NCI-H1436 (cell line): Measurements from ENCODE around the gene SPIRE2.
"Not testable (repeated sequence)": the region's sequence is repeated elsewhere in the genome, so short reads cannot be mapped to it uniquely, and the experiment has no call there.

Experiments
- DNase-seq: peaks from one replicate; lab custom pipeline; 2025; lab: John Stamatoyannopoulos, UW

Gene SPIRE2

DNA sequence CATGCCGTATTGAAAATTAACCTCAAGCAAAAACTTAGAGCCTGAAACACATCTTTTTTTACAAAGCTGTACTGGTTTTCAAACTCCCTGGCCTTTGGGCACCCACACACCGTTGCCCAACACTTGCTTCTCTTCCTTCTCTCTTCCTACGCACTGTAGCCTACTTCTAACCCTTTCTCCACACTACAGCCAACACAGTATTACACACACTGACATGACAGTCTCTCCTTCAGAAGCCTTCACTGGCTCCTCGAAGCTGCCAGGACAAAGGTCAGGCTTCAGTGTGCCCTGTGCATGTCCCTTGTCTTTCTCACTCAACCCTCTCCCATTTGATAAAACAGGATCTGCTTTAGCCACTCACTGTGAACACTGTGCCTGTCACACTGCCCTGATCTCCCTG lies 19.8 kb upstream of the SPIRE2 start:
- no peak for DNase-seq

- DNase-seq: no peak
Observed at GRCh38 chr16:89811321-89811720, 17.0 kb upstream of the SPIRE2 start.

DNA sequence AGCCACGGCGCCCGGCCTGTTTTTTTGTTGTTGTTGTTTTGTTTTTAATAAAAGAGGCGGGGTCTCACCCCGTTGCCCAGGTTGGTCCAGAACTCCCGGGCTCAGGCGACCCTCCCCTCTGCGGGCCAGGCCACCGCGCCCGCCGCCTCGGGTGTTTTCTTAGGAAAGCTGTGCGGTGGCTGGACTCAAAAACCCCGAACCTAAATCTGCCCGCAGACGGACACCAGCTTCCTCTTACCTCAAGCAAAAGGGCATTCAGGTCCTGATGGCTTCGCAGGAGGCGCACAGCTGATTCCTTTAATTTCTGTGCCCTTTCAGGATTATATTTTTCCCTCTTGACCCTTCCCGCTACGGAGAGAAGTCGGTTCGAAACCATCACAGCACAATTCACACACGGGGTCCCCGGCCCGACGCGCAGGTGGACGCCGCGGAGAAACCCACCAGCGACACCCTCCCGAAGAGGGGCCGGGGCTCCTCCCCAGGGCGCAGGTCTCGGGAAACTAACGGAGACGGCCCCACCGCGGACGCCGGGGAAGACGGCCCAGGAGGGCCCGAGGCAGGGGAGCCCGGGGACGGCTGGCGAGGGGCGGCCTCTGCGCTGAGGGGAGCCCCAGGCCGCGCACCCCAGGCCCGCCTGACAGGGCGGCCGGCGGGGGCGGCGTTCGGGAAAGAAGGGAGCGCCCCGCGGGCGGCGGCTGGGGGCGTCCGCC lies 12.5 kb upstream of the SPIRE2 start:
- DNase-seq: no peak

DNA sequence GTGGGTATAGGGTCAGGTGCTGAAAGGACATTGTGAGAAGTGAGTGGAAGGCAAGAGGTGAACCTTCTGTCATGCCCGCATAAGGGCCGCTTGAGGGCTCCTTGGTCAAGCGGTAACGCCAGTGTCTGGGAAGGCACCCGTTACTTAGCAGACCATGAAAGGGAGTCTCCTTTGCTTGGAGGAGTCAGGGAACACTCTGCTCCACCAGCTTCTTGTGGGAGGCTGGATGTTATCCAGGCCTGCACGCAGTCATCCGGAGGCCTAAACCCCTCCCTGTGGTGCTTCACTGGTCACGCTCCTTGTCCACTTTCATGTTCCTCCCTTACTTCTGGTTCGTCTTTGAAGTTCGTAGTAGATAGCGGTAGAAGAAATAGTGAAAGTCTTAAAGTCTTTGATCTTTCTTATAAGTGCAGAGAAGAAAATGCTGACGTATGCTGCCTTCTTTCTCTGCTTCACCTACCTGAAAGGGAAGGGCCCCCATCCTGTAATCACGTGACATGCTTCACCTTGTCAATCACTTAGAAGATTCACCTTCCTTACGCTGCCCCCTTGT lies 9.3 kb upstream of the SPIRE2 start:
- DNase-seq: not testable (repeated sequence)

GRCh38 chr16:89819448-89819847 lies 8.8 kb upstream of the SPIRE2 start:
- not testable (repeated sequence) for DNase-seq

- DNase-seq: no peak
Observed at GRCh38 chr16:89821438-89822187, 6.7 kb upstream of the SPIRE2 start.

DNA sequence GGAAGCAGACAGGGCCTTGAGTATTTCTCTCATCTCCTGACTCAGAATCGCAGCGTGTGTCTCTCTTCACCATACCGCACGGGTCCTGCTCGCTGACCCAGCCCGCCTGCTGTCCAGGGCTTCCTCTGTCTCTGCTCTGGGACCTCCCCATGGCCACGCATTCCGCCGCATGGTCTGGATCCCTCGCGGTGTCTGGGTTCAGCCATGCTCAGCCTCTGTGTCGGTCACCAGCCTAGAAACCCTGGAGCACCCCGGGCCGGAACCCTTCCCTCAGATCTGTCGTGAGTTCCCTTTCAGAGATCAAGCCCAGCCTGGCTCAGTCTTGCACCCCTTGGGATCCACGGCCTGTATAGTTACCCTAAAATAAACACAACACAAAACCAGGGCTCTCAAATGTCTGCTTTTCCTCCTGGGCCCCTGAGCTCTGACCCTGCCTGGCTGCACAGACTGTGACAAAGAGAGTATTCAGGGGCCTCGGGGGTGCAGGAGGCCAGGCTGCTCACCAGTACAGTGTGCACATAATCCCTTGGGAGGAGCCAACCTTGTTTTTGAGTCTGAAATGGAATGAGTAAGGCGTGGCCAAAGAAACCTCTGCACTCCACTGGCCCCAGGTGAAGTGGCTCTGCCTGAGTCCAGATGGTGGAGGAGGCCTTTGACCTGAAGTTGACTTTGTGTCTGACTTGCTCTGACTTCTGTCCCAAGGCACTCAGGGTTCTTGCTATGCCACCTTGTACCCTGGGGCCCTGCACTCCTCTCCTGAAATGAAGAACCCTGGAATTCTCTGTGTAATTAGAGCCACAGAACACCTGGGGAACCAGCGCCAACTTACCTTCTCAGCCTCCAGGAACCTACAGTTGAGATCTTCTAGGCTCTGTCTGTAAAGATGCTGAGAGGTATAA lies 5.8 kb upstream of the SPIRE2 start:
- peak; percentile 9 for DNase-seq

DNA sequence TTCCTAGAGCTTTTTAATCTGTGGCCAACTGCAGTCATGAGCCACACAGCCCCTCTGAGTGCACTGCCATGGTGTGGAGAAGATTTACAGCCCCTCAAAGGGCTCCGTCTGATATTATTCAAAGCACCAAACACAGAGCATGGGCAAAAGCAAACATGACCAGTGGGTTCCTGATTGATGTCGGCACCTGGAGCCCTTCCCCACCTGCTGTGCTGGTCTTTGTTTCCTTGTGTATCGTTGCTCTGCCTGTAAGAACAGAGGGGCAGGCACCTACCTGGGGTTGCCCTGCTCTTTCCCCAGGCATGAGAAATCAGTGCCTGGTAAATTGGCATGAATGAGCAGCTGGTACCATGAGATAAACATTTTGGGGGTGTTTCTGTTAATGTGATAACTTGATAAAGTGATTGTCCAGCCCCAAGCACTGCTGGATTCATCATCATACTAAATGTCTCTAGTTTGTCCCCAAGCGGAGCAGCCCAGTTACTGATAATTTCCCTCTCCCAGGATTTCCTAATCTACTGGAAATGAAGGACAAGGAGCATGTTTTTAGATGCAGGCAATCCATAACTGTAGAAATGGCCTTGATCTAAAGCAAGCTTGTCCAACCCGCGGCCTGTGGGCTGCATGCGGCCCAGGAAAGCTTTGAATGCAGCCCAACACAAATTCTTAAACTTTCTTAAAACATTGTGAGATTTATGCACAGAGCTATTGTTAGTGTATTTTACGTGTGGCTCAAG lies 5.0 kb upstream of the SPIRE2 start:
- no peak for DNase-seq

DNA sequence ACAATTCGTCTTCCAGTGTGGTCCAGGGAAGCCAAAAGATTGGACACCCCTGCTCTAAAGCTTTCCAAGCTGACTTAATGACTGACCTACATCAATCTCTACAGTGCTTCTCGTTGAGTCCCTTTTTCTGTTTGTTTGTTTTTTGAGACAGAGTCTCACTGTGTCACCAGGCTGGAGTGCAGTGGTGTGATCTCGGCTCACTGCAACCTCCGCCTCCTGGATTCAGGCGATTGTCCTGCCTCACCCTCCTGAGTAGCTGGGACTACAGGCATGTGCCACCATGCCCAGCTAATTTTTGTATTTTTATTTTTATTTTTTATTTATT lies 4.5 kb upstream of the SPIRE2 start:
- DNase-seq: not testable (repeated sequence)

- no peak for DNase-seq
Observed at GRCh38 chr16:89826531-89827382, 1.5 kb upstream of the SPIRE2 start.

GRCh38 chr16:89827383-89828198 lies 684 bp upstream of the SPIRE2 start:
- no peak for DNase-seq

DNA sequence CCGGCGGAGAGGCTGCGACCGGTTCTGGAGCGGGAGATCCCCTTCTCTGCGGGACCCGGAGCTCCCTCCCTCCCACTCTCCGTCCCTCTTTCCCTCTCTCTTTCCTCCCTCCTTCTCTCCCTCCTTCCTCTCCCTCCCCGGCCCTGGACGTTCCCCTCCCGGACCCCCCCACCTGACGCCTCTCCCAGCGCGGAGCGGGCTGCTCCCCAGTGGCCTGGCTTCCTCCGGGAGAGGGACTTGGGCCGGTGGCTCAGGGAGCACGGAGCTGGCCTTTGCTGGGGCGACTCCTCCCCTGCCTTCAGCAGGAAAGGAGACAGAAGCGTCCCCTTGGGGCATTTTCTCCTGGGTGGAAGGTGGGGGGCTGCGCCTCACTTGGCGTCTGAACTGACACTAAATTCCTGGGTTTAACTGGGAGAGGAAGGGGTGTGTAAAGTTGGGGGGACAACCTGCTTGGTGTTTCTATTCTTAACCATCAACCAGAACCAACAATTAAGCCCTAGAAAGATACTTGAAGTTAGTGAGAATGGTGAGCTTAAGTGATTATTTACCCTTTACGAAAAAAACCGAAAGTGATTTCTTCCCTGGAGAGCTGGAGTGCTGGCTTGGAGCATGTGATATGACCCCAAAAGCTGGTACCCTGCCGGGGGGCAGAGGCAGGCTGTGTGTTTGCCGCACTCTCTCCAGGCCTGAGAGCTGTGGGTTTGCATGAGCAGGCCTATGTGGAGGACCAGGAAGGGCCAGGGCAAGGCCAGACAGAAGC lies 775 bp downstream of the SPIRE2 start:
- no peak for DNase-seq

DNA sequence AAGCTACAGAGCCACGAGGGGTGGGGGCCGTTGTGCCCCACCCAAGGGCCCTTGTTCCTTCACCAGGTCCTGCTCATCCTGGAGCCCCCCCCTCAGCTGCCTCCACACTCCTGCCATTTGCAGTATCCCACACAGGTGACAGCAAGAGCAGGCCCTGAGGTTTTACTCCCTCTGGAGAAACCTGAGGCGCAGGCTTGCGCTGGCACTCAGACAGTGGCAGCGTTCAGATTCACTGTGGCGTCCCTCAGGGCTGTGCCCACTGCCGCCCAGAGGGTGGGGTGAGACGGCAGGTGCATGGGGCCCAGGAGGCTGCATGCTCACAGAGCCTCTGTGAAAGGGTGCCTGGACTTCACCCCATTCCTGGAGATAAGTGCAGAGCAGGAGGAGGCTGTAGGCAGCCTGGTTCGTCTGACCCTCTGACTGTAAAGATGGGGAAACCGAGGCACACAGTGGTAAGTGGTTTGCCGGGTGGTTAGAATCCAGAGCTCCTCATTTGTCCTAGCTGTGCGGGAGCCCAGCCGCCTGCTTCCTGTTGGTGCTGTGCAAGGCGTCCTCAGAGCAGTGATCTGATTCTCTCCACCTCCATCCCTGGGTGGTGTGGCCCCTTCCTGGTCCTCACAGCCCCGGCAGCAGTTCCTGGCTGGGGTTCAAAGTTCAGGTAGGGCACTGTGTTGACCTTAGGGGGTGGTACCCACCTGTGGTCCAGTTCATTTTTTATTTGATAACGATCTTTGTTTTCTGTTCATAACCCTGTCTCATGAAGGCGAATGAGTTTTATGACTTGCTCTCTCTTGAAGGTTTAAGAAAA lies 1.6 kb downstream of the SPIRE2 start:
- DNase-seq: peak; percentile 36

DNA sequence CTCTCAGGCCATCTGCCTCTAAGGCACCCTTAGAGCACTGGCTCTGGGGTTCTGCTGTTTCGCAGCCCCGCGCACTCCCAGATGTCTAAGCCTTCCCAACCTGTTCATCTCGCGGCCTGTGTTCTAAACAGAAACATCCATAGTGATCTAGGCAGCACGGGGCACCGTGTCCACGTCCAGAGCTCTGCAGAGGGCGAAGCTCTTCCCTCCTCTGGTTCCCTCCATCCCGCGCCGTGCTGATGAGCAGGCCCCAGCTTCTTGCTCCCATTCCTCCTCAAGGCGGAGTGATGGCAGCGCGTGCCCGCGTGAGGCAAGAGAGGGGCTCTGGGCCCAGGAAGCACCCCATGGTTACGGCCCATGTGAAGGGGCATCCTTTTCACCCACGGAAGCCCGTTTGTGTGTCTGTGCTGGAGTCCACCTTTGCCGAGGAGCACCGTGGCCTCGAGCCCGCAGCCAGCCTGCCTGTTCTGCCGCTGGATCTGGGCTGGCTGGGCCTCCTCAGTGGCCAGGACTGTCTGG lies 3.6 kb downstream of the SPIRE2 start:
- DNase-seq: no peak

DNA sequence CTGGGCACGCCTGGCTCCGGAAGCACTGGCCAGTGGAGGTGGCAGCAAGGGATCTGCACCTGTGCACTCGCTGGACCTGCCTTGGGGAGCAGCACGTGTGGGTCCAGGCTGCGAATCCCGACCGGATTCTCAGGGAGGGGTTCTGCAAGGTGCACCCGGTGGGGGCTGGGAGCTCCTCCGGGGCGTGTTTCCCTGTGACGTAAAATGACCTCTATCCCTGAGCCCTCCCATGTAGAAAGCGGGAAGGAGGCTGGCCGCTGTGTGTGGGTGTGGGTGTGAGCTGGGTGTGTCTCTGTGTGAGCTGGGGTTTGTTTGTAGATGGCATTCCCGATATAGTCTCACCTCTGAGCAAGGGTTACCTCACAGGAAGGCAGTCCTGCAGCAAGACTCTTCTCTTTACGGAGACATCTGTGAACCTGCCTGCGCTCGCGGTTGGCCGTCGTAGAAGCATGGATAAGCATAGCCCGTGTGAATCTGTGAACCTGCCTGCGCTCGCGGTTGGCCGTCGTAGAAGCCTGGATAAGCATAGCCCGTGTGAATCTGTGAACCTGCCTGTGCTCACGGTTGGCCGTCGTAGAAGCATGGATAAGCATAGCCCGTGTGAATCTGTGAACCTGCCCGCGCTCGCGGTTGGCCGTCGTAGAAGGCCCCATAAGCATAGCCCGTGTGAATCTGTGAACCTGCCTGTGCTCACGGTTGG lies 5.5 kb downstream of the SPIRE2 start:
- not testable (repeated sequence) for DNase-seq

DNA sequence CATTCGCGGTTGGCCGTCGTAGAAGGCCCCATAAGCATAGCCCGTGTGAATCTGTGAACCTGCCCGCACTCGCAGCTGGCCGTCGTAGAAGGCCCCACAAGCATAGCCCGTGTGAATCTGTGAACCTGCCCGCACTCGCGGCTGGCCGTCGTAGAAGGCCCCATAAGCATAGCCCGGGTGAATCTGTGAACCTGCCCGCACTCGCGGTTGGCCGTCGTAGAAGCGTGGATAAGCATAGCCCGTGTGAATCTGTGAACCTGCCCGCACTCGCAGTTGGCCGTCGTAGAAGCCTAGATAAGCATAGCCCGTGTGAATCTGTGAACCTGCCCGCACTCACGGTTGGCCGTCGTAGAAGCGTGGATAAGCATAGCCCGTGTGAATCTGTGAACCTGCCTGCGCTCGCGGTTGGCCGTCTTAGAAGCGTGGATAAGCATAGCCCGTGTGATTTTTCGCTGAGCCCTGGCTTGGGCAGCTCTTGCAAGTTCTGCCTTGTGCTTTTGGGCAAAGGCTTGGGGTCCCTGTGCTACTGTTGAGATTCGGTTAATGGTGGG lies 6.6 kb downstream of the SPIRE2 start:
- not testable (repeated sequence) for DNase-seq

- not testable (repeated sequence) for DNase-seq
Observed at GRCh38 chr16:89836484-89836883, 8.2 kb downstream of the SPIRE2 start.
